ENCODE measurements around the gene TTC17.

TTC17 gene

GRCh38 chr11:43486141-43486540 lies 127.4 kb downstream of the TTC17 start:
- DNase-seq, result peak; percentile 24

- DNase-seq, result no peak
These were observed 131.2 kb downstream of the TTC17 start for GRCh38 chr11:43489869-43490465.

- DNase-seq, result no peak
These were observed 134.0 kb downstream of the TTC17 start for GRCh38 chr11:43492701-43493100.

- no peak for DNase-seq
These were observed 134.7 kb downstream of the TTC17 start for GRCh38 chr11:43493431-43493830.

GRCh38 chr11:43497144-43497543 lies 138.4 kb downstream of the TTC17 start:
- no peak for DNase-seq

GRCh38 chr11:43498561-43498960 lies 139.8 kb downstream of the TTC17 start:
- no peak for DNase-seq

- no peak for DNase-seq
These were observed 144.7 kb downstream of the TTC17 start for GRCh38 chr11:43503417-43503816.

GRCh38 chr11:43504316-43504950 lies 145.7 kb downstream of the TTC17 start:
- peak; percentile 17 for DNase-seq

GRCh38 chr11:43505171-43505570 lies 146.5 kb downstream of the TTC17 start:
- no peak for DNase-seq

GRCh38 chr11:43507171-43507570 lies 148.5 kb downstream of the TTC17 start:
- DNase-seq, result no peak

GRCh38 chr11:43508511-43508918 lies 149.8 kb downstream of the TTC17 start:
- DNase-seq, result peak; percentile 71

GRCh38 chr11:43511959-43512358 lies 153.2 kb downstream of the TTC17 start:
- DNase-seq, result no peak

GRCh38 chr11:43515090-43515489 lies 156.4 kb downstream of the TTC17 start:
- no peak for DNase-seq

GRCh38 chr11:43516316-43516850 lies 157.7 kb downstream of the TTC17 start:
- no peak for DNase-seq

- DNase-seq, result peak; percentile 21
These were observed 158.8 kb downstream of the TTC17 start for GRCh38 chr11:43517518-43517917.

- no peak for DNase-seq
These were observed 159.9 kb downstream of the TTC17 start for GRCh38 chr11:43518408-43519160.

- DNase-seq, result no peak
These were observed 162.8 kb downstream of the TTC17 start for GRCh38 chr11:43521471-43521870.

- DNase-seq, result no peak
These were observed 164.9 kb downstream of the TTC17 start for GRCh38 chr11:43523632-43524031.

GRCh38 chr11:43532041-43532440 lies 173.3 kb downstream of the TTC17 start:
- no peak for DNase-seq

- no peak for DNase-seq
These were observed 179.3 kb downstream of the TTC17 start for GRCh38 chr11:43537833-43538615.

- no peak for DNase-seq
These were observed 183.3 kb downstream of the TTC17 start for GRCh38 chr11:43541993-43542392.

GRCh38 chr11:43542750-43543712 lies 184.3 kb downstream of the TTC17 start:
- no peak for DNase-seq

All from EL (cell line).